ENCODE results near the gene SLC25A45.

SLC25A45 gene, protein sequence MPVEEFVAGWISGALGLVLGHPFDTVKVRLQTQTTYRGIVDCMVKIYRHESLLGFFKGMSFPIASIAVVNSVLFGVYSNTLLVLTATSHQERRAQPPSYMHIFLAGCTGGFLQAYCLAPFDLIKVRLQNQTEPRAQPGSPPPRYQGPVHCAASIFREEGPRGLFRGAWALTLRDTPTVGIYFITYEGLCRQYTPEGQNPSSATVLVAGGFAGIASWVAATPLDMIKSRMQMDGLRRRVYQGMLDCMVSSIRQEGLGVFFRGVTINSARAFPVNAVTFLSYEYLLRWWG

DNA sequence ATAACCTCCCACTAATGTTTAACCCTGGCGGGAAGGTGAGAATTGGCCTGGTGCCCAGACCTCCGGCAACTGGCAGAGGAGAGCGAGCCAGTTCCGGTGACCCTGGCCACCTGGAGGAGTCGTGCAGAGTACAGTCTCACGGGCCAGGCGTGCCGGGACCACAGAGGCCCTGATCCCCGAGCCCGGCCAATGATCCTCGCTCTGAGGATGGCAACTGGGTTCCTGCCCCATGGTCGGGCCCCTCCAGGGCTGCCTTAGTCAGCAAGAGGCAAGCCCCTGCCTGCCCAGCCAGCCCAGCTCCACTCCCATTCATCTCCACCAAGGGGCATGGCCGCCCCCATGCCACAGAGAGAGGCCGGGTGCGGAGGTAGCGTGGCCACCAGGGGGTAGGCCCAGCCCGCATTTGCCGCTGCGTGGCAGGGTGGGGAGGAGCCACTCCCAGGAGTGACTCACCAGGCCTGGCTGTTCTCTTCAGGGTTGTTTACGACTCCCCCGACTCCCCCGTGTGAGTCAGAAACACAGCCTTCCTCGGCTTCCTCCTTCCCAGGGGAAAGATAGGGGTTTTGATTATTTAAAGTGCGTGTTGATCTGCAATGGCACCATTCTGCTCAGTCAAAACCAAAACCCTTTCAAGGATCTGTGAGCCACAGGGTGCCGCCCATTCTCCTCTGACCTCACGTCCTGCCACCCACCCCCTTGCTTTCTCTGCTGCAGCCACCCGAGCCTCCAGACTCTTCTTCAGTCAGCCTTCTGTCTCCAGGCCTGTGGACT lies at the start of gene SLC25A45:
TSS of gene SLC25A45 (minus strand) at position 614 of the 771 bp plus-strand sequence. CDS start 695 bp downstream, outside the sequence.
- DNase-seq (ENCODE audit: low spot score), result peak; percentile 93

DNA sequence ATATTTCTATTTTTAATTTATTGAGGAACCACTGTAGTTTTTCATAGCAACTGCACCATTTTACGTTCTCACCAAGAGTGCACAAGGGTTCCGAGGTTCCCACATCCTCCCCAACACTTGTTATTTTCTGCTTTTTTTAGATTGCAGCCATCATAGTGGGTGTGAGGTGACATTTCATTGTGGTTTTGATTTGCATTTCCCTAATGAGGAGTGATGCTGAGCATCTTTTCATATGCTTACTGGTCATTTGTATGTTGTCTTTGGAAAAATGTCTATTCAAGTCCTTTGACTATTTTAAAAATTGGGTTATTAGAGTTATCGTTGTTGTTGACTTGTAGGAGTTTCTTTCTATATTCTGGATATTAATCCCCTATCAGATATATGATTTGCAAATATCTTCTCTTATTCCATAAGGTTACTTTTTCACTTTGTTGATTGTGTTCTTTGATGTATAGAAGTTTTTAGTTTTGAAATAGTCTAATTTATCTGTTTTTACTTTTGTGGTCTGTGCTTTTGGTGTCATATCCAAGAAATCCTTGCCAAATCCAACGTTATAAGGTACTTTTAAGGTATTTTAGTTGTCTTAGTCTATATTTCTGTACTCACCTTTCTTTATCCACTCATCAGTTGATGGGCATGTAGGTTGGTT lies 49.1 kb upstream of the SLC25A45 start:
- no peak for DNase-seq (ENCODE audit: low spot score)

DNA sequence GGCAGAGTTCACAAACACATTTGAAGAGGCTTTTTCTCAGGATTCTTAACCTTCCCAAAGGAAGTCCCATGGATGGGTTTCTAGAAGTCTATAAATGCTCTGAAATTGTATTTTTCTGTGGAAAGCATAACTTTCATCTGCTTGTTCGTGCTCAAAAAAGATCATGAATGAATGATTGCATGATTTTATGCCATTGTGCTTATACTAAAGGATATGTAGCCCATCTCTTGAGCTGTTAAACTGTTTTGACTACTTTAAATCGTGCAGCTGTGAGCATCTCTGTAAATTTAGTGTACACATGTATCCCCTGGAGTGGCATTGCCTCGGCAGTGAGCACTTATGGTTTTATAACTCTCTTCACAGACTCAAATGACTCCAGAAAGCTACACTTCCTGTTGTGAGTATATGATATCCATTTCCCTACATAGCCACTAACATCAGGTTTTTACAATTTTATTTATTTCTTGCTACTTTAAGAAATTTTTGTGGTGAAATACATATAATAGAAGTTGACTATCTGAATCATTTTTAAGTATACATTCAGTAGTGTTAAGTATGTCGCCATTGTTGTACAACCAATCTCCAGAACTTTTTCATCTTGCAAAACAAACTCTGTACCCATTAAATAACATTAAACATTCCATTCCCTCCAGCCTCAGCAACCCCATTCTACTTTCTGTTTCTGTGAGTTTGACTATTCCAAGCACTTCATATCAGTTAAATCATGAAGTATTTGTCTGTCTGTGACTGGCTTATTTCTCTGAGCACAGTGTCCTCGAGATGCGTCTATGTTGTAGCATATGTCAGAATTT lies 48.2 kb upstream of the SLC25A45 start:
- no peak for DNase-seq (ENCODE audit: low spot score)

DNA sequence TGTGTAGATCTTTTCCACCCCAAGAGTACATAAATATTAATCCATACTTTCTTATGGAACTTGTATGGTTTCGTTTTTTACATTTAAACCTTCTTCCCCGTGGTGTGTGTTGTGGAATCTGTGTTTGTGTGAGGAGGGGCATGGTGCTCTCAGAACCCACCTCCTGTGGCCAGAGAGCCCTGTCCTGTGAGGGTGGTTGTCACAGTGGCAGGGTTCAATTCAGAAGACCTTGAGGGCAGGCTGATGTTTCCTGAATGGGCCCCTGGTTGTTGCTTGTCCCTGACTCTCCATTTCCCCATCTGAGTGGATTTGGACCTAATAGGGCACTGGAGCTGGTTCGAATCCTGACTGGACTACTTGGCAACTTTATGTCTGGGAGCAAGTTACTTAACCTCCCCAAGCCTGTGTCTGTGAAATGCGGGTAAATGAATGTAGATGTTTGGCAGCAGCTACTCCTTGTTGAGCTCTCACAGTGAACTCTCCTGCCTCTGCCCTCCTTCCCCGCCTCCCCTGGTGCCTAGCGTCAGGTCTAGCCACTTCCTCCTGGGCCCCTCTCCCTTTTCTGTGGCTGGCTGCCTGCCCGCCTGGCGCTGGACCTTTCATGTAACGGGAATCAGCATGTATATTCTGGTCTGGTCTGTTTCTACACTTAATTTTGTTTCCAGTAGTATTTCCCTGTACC lies 47.4 kb upstream of the SLC25A45 start:
- no peak for DNase-seq (ENCODE audit: low spot score)

DNA sequence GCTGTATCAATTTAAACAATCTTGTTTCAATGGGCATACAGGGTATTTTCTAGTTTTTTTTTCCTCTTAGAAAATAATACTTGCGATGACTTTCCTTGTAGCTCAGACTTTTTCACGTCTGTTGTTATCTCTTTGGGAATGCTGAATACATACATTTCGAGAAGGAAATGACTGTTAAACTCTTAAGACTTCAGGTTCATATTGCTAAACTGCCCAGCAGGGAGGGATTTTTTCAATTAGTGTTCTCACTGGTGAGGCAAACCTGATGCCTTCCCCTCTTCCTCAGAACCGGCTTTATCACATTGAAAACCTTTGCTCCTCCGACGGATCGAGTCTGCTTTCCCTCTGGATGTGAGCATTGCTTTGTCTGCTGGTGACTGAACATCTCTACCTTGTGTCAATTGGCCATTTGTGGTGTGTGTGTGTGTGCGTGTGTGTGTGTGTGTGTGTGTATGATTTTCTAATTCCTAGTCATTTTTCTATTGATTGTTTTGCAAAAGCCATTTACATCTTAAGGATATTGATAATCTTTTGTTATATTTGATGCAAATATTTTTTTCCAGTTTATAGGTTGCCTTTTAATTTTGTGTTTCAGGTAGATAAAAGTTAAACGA lies 46.7 kb upstream of the SLC25A45 start:
- no peak for DNase-seq (ENCODE audit: low spot score)

DNA sequence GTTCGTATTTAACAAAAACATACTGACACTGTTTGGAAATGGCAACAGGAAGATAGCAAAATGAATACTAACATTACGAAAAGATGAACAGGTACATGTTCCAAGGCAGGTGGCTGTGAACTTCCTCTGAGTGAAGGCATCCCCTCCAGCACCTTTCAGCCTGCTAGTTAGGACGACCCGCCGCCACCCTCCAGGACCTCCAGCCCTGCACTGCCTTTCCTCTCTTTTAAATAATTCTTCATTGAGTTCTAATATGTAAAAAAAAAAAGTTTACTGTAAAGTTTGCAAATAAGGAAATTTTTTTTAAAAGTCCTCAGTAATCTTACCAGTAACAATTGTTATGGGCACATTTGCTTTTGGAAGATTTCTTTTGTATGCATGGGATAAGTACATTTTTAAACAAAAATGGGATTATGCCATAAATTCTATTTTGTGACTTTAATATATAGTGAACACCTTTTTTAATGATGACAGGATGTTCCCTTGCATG lies 46.2 kb upstream of the SLC25A45 start:
- no peak for DNase-seq (ENCODE audit: low spot score)

DNA sequence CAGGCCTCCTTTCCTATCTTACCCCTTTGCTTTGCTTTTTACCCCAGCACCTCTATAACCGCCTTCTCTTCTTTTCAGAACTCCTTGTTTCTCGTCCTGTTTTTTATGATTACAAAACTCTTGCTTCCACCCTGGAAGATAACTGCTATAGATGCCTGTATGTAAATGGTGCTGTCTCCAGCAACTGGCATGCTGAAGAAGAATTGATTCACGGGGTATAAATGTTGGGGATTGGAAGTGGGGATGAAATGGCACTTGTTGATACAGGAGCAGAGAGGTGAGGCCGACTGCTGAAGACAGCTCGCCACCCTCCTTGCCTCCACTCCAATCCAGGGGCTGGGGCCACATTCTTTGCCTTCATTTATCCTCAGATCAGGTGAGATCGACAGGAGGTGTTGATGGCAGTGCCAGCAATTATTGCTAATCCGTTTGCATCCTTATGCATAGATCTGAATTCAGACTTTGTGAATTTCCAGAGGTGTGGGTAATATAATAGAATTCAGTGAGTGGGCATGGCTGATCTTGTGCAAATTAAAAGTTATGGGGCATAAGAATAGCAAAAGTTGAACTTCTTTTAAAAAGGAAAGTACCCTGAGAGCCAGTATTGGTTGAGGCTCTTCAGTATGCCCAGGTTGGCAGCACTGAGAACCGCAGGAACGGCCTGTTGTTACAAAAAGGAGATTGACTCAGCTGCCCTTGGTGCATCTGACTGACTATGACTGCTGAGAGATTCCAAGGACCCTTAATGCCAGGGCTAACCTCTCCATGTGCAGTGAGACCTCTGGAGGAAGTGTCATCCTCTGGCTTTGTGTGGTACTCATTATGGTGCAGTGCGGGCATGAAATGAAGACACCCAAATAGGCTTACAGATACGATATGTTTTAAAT lies 45.5 kb upstream of the SLC25A45 start:
- DNase-seq (ENCODE audit: low spot score), result no peak

DNA sequence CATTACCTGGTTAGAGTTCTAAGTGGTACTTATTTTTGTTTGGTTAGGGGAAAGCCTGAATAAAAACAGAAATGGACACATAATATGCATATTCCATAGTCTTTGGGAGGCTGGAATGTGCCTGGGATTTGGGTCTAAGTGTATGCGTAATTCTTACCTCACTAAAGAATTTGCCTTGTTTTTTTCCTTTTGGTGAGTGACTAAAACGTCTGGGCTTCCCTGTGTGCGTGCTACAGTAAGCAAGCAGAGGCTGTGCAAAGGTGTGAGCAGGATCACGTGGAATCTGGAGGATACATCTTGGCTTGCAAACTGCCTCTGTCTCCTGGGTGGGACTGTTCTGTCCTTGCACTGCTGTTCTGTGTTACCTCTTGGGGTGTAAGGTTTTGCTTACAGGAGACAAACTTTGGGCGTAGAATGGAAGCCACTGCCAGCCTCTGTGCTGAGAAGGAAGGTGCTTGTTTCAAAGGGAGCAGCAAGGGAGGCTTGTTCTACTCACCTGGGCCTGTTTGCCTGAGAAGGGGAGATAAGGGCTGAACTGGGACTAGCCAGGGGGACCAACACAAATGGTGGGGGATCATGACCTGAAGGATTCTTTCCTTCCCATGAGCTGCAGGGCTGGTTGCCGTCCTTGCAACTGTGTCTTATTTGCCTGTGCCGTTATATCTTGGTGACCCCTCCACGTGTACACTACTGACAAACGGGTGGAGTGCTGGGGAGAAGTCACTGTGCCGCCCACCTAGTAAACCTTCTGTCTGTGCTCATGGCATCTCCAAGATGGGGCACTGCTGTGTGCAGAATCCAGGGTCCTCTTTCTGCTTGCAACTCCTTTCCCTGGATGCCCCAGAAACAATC lies 44.6 kb upstream of the SLC25A45 start:
- DNase-seq (ENCODE audit: low spot score), result peak; percentile 27

DNA sequence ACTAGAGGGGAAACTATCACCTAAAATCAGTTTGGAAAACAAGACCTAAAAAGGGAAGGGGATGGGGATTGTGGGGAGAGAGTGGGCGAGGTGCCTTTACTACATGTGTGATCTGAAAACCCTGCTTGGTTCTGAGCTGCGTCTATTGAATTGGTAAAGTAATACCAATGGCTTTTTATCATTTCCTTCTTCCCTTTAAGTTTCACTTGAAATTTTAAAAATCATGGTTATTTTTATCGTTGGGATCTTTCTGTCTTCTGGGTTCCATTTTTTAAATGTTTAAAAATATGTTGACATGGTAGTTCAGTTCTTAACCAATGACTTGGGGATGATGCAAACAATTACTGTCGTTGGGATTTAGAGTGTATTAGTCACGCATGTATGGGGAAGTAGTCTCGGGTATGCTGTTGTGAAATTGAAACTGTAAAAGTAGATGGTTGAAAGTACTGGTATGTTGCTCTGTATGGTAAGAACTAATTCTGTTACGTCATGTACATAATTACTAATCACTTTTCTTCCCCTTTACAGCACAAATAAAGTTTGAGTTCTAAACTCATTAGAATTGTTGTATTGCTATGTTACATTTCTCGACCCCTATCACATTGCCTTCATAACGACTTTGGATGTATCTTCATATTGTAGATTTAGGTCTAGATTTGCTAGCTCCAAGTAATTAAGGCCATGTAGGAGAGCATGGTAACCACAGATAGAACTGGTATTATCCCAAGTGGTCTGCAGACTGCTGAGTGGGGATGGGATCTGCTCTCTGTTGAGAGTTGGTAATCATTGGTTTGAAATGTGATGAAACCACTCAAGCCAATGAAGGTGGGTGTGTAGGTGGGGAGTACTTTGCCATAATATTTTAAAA lies 43.8 kb upstream of the SLC25A45 start:
- DNase-seq (ENCODE audit: low spot score), result no peak

DNA sequence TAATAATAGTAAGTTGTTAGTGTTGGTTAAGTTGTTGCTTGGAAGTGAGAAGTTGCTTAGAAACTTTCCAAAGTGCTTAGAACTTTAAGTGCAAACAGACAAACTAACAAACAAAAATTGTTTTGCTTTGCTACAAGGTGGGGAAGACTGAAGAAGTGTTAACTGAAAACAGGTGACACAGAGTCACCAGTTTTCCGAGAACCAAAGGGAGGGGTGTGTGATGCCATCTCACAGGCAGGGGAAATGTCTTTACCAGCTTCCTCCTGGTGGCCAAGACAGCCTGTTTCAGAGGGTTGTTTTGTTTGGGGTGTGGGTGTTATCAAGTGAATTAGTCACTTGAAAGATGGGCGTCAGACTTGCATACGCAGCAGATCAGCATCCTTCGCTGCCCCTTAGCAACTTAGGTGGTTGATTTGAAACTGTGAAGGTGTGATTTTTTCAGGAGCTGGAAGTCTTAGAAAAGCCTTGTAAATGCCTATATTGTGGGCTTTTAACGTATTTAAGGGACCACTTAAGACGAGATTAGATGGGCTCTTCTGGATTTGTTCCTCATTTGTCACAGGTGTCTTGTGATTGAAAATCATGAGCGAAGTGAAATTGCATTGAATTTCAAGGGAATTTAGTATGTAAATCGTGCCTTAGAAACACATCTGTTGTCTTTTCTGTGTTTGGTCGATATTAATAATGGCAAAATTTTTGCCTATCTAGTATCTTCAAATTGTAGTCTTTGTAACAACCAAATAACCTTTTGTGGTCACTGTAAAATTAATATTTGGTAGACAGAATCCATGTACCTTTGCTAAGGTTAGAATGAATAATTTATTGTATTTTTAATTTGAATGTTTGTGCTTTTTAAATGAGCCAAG lies 42.9 kb upstream of the SLC25A45 start:
- no peak for DNase-seq (ENCODE audit: low spot score)

DNA sequence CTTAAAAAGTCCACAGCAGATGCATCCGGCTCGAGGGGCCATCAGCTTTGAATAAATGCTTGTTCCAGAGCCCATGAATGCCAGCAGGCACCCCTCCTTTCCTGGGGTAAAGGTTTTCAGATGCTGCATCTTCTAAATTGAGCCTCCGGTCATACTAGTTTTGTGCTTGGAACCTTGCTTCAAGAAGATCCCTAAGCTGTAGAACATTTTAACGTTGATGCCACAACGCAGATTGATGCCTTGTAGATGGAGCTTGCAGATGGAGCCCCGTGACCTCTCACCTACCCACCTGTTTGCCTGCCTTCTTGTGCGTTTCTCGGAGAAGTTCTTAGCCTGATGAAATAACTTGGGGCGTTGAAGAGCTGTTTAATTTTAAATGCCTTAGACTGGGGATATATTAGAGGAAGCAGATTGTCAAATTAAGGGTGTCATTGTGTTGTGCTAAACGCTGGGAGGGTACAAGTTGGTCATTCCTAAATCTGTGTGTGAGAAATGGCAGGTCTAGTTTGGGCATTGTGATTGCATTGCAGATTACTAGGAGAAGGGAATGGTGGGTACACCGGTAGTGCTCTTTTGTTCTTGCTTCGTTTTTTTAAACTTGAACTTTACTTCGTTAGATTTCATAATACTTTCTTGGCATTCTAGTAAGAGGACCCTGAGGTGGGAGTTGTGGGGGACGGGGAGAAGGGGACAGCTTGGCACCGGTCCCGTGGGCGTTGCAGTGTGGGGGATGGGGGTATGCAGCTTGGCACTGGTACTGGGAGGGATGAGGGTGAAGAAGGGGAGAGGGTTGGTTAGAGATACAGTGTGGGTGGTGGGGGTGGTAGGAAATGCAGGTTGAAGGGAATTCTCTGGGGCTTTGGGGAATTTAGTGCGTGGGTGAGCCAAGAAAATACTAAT lies 42.0 kb upstream of the SLC25A45 start:
- DNase-seq (ENCODE audit: low spot score), result peak; percentile 43

DNA sequence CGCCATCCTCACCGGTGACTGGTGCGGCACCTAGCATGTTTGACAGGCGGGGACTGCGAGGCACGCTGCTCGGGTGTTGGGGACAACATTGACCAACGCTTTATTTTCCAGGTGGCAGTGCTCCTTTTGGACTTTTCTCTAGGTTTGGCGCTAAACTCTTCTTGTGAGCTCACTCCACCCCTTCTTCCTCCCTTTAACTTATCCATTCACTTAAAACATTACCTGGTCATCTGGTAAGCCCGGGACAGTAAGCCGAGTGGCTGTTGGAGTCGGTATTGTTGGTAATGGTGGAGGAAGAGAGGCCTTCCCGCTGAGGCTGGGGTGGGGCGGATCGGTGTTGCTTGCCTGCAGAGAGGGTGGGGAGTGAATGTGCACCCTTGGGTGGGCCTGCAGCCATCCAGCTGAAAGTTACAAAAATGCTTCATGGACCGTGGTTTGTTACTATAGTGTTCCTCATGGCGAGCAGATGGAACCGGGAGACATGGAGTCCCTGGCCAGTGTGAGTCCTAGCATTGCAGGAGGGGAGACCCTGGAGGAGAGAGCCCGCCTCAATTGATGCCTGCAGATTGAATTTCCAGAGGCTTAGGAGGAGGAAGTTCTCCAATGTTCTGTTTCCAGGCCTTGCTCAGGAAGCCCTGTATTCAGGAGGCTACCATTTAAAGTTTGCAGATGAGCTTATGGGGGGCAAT lies 41.2 kb upstream of the SLC25A45 start:
- DNase-seq (ENCODE audit: low spot score), result no peak

DNA sequence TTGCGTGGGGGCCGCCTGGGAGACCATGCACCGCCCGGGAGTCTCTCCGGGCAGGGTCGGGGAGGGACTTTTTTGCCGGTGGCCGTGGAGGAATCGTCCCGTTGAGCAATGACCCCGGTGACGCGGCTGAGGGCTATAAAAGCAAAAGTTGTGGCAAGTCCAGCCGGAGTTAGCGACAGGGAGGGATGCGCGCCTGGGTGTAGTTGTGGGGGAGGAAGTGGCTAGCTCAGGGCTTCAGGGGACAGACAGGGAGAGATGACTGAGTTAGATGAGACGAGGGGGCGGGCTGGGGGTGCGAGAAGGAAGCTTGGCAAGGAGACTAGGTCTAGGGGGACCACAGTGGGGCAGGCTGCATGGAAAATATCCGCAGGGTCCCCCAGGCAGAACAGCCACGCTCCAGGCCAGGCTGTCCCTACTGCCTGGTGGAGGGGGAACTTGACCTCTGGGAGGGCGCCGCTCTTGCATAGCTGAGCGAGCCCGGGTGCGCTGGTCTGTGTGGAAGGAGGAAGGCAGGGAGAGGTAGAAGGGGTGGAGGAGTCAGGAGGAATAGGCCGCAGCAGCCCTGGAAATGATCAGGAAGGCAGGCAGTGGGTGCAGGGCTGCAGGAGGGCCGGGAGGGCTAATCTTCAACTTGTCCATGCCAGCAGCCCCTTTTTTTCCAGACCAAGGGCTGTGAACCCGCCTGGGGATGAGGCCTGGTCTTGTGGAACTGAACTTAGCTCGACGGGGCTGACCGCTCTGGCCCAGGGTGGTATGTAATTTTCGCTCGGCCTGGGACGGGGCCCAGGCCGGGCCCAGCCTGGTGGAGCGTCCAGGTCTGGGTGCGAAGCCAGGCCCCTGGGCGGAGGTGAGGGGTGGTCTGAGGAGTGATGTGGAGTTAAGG lies 40.4 kb upstream of the SLC25A45 start, which contains the start of gene NEAT1:
TSS of gene NEAT1 (plus strand) at position 166 of the 883 bp plus-strand sequence.
- peak; percentile 81 for DNase-seq (ENCODE audit: low spot score)

Data from hepatic stellate cell (primary cell).